T-cell (primary cell): ENCODE measurements around the gene EDIL3. TPM values are rescaled to one million over a fixed set of nuclear protein-coding genes. Genes with fewer than 3 reads are reported as not detected.

Source experiments
- ATAC-seq, 4 experiments: fragments of 200-7000 bp in 3 of 4; fragments of 150-1000 bp in 1 of 4; cut with Tn5 transposase; replicated peaks in 1 of 4; 1 replicate in 3 of 4; 2 replicates in 1 of 4; pipeline ENCODE4 v1.10.0; 2021; ENCODE audit warnings: moderate library complexity in 3 of 4, mild to moderate bottlenecking in 2 of 4, moderate number of reproducible peaks in 1 of 4
- CTCF ChIA-PET, 2 donors: fragments of 300-600 bp; sonication (Branson Sonifier 250); formaldehyde crosslinking; loops; one replicate each; lab custom pipeline; 2022; ENCODE audit warnings: antibody characterized with exemption in 2 of 2; lab: Charles Lee
- POLR2A ChIA-PET, 2 donors: fragments of 300-600 bp; sonication (Branson Sonifier 250); formaldehyde crosslinking; loops; one replicate each; lab custom pipeline; 2022; ENCODE audit warnings: antibody characterized with exemption in 2 of 2; lab: Charles Lee
- DNase-seq, 35 experiments: peaks; one replicate each; pipeline versions ENCODE4 v3.0.0 to v3.0.0-alpha.2; 2013 to 2023
- H3K27ac ChIP-seq: one replicate; pipeline ENCODE4 v1.5.1; 2013; ENCODE audit warnings: low read length
- H3K27me3 ChIP-seq, 2 experiments: replicated peaks in 1 of 2; 1 replicate in 1 of 2; 2 replicates in 1 of 2; pipeline versions ENCODE4 v1.6.1 to v1.7.0; 2013; ENCODE audit warnings: low read length in 1 of 2, mixed read lengths in 1 of 2; ENCODE audit not compliant: control insufficient read depth in 2 of 2, insufficient read depth in 2 of 2; ENCODE audit errors: extremely low read depth in 1 of 2
- H3K36me3 ChIP-seq, 2 donors: 1 replicate in 1 of 2; 2 replicates in 1 of 2; pipeline versions ENCODE4 v1.6.1 to v1.7.0; 2013; ENCODE audit warnings: low read length in 1 of 2; ENCODE audit not compliant: control insufficient read depth in 2 of 2, insufficient read depth in 1 of 2; ENCODE audit errors: extremely low read depth in 1 of 2
- H3K4me1 ChIP-seq, 2 experiments: 1 replicate in 1 of 2; 2 replicates in 1 of 2; pipeline versions ENCODE4 v1.6.1 to v1.7.0; 2013; ENCODE audit warnings: low read length in 2 of 2, mixed read lengths in 1 of 2; ENCODE audit not compliant: insufficient read depth in 2 of 2, control insufficient read depth in 1 of 2; ENCODE audit errors: extremely low read depth in 1 of 2
- H3K4me3 ChIP-seq, 2 donors: 1 replicate in 1 of 2; 2 replicates in 1 of 2; pipeline versions ENCODE4 v1.5.1 to v1.7.0; 2013; ENCODE audit warnings: mild to moderate bottlenecking in 2 of 2, low read length in 1 of 2, moderate library complexity in 1 of 2; ENCODE audit not compliant: control insufficient read depth in 1 of 2; ENCODE audit errors: extremely low read depth in 1 of 2
- H3K9me3 ChIP-seq: 2 replicates; pipeline ENCODE4 v1.7.0; 2013
- H3K27ac Mint-ChIP-seq, 2 donors: one replicate each; pipeline ENCODE4 v1.8.0; 2020 to 2021; ENCODE audit warnings: mild to moderate bottlenecking in 2 of 2, mixed read lengths in 2 of 2
- H3K27me3 Mint-ChIP-seq, 2 donors: one replicate each; pipeline ENCODE4 v1.8.0; 2021 to 2022; ENCODE audit warnings: mixed read lengths in 2 of 2
- H3K36me3 Mint-ChIP-seq: one replicate; pipeline ENCODE4 v1.8.0; 2021; ENCODE audit warnings: mixed read lengths
- H3K4me1 Mint-ChIP-seq, 3 donors: one replicate each; pipeline ENCODE4 v1.8.0; 2020 to 2022; ENCODE audit warnings: mixed read lengths in 3 of 3, mild to moderate bottlenecking in 1 of 3
- H3K4me3 Mint-ChIP-seq, 3 donors: one replicate each; pipeline ENCODE4 v1.8.0; 2020 to 2022; ENCODE audit warnings: mild to moderate bottlenecking in 3 of 3, mixed read lengths in 3 of 3, moderate library complexity in 3 of 3
- H3K9me3 Mint-ChIP-seq, 3 donors: one replicate each; pipeline ENCODE4 v1.8.0; 2020 to 2022; ENCODE audit warnings: mixed read lengths in 3 of 3
- WGBS: methylation state at CpG from one replicate; pipeline ENCODE4 v1.1.5; 2013; ENCODE audit warnings: missing lambda C conversion rate; ENCODE audit not compliant: insufficient coverage; 5-methylcytosine and 5-hydroxymethylcytosine counted together
- total RNA-seq, 35 experiments: library from RNA in 6 of 35; stranded (reverse) in 6 of 35; fragments of 120-200 nt in 1 of 35; gene quantifications; one replicate each; pipeline versions ENCODE4 v1.2.1 to v1.2.4 and lab custom pipeline; 2013 to 2026

EDIL3 gene
- total RNA-seq, 5 donors from 2014 or later (not counting 1 experiment from before 2014, with no cell fraction given) = 0.07 to 0.18 (median 0.16) TPM; not detected in 2

DNA sequence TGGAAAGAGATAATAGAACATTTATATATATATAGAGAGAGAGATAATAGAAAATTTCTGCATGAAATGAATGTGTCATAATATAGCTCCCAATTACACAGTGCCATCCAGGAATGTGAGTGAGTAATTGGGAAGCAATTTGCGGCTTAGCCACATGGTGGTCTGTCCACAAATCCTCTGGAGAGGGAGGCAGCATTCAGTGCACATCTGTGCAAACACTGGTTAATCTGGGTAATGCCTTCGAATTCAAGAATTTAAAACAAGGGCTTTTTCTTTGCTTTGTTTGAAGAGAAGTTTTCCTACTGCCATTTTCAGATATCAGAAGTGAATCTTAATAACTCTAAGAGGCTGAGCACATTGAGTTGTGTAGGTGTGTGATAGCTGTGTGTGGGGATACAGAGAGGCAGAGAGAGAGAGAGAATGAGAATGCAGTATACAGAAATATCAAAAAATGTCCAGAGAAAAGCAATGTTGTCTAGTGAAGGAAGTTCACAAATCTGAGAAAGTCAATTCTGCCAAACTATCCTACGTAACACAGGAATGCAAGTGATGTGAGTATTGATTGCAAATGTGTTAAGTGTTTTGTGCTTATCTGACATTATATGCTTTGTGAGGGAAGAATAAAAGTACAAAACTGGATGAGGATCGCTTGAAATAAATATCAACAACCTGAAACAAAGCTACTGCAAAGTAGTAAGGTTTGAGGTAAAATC is 134.6 kb downstream of the EDIL3 start:
- POLR2A ChIA-PET = no interaction called here
- H3K27ac Mint-ChIP-seq = no peak overlapping the region

DNA sequence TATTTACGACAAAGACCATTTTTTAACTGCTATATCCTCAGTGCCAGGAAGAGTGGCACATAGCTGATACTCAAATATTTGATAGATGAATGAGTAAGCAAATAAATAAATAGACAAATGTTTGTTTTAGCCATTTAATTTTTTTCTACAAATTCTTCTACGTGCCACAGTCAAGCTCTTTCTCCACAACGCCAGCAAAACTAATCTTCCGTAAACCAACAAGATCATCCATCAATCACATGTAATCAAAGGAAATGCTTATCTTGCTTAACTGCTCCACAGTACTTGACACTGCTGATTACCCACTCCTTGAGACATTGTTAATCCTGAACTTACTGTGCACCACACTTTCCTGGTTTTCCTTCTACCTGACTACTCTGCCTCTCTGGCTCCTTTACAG is 136.7 kb downstream of the EDIL3 start:
- CTCF ChIA-PET = no interaction called here
- Mint-ChIP-seq H3K27ac (no peak overlapping the region), H3K4me1 (no peaks in the 10 kb centered on the region)

More for the DNA sequence above, 134.6 kb downstream of the EDIL3 start:
- H3K4me3 Mint-ChIP-seq = no peak overlapping the region
- DNase-seq (no peak), ATAC-seq (no peak)
- H3K9me3 ChIP-seq = no peaks in the 10 kb centered on the region
- no peaks in the 10 kb centered on the region for H3K27me3 ChIP-seq
- 38% methylated on average over 2 of the region's 4 CpGs for WGBS
- H3K4me1 ChIP-seq = no peaks in the 10 kb centered on the region
- CTCF ChIA-PET = no interaction called here
- H3K4me3 ChIP-seq = no peak overlapping the region
- H3K36me3 ChIP-seq = no peaks in the 10 kb centered on the region
- H3K9me3 Mint-ChIP-seq = peaks cover 0 to 12% (median 0%) of the 10 kb centered on the region in 3 donors
- H3K36me3 Mint-ChIP-seq = no peaks in the 10 kb centered on the region
- H3K4me1 Mint-ChIP-seq = no peaks in the 10 kb centered on the region
- no peak overlapping the region for H3K27ac ChIP-seq
- H3K27me3 Mint-ChIP-seq = no peaks in the 10 kb centered on the region

DNA sequence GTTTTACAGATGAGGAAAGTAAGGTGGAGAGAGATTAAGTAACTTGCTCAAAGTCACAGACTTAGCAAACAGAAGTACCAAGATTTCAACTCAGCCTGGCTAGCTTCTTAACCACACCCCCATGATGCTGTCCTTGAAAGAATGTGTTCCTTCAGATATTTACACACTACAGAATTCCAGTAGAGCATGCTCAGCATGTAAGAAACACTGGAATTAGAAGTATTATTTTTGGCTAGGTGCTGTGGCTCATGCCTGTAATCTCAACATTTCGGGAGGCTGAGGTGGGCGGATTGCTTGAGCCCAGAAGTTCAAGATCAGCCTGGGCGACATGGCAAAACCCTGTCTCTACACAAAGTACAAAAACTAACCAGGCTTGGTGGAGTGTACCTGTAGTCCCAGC is 142.4 kb downstream of the EDIL3 start:
- H3K27me3 ChIP-seq = no peaks in the 10 kb centered on the region
- H3K4me1 Mint-ChIP-seq = no peaks in the 10 kb centered on the region
- peaks cover 0 to 5% (median 3%) of the 10 kb centered on the region in 3 donors for H3K9me3 Mint-ChIP-seq
- H3K4me3 Mint-ChIP-seq = no peak overlapping the region
- ChIA-PET CTCF (no interaction called here), POLR2A (no interaction called here)
- H3K36me3 Mint-ChIP-seq = no peaks in the 10 kb centered on the region
- H3K4me3 ChIP-seq = no peak overlapping the region
- H3K27me3 Mint-ChIP-seq = no peaks in the 10 kb centered on the region
- WGBS = no CpG with 5 or more reads among the region's 3 CpGs
- no peaks in the 10 kb centered on the region for H3K9me3 ChIP-seq
- H3K4me1 ChIP-seq = no peaks in the 10 kb centered on the region
- no peak for DNase-seq
- no peaks in the 10 kb centered on the region for H3K36me3 ChIP-seq
- H3K27ac ChIP-seq = no peak overlapping the region
- ATAC-seq = no peak
- H3K27ac Mint-ChIP-seq = no peak overlapping the region

More for the DNA sequence above, 136.7 kb downstream of the EDIL3 start:
- no peaks in the 10 kb centered on the region for H3K9me3 ChIP-seq
- WGBS = 90% methylated on average over 3 of the region's 4 CpGs
- POLR2A ChIA-PET = no interaction called here
- Mint-ChIP-seq H3K4me3 (no peak overlapping the region), H3K9me3 (peaks cover 0 to 13% (median 0%) of the 10 kb centered on the region in 3 donors), H3K36me3 (no peaks in the 10 kb centered on the region), H3K27me3 (no peaks in the 10 kb centered on the region)
- H3K4me1 ChIP-seq = no peaks in the 10 kb centered on the region
- no peaks in the 10 kb centered on the region for H3K36me3 ChIP-seq
- H3K4me3 ChIP-seq = no peak overlapping the region
- no peak for DNase-seq
- H3K27me3 ChIP-seq = no peaks in the 10 kb centered on the region
- ATAC-seq = no peak
- H3K27ac ChIP-seq = no peak overlapping the region

DNA sequence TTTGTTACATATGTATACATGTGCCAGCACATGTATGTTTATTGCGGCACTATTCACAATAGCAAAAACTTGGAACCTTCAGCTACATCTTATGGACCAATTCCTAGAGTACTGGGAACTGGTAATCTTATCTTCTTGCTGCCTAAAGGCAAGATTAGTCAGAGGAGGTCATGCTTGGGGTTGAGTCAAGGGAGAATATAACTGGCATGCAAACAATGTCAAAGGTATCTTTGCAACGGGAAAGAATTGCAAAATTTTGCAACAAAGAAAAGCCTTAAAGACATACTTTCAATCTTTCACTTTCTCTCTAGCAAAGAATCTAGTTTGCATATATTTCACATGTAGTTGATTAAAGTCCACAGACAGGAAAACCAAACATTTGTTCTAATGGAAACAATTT is 145.2 kb downstream of the EDIL3 start:
- Mint-ChIP-seq H3K4me1 (no peaks in the 10 kb centered on the region), H3K27ac (no peak overlapping the region), H3K27me3 (no peaks in the 10 kb centered on the region), H3K36me3 (no peaks in the 10 kb centered on the region), H3K9me3 (peaks cover 0 to 3% (median 0%) of the 10 kb centered on the region in 3 donors), H3K4me3 (no peak overlapping the region)
- POLR2A ChIA-PET = no interaction called here
- DNase-seq = no peak
- H3K4me1 ChIP-seq = no peaks in the 10 kb centered on the region
- H3K27ac ChIP-seq = no peak overlapping the region
- no peaks in the 10 kb centered on the region for H3K9me3 ChIP-seq
- no peak for ATAC-seq
- no peaks in the 10 kb centered on the region for H3K36me3 ChIP-seq
- H3K27me3 ChIP-seq = no peaks in the 10 kb centered on the region
- H3K4me3 ChIP-seq = no peak overlapping the region
- no CpG with 5 or more reads among the region's 2 CpGs for WGBS
- CTCF ChIA-PET = no interaction called here

DNA sequence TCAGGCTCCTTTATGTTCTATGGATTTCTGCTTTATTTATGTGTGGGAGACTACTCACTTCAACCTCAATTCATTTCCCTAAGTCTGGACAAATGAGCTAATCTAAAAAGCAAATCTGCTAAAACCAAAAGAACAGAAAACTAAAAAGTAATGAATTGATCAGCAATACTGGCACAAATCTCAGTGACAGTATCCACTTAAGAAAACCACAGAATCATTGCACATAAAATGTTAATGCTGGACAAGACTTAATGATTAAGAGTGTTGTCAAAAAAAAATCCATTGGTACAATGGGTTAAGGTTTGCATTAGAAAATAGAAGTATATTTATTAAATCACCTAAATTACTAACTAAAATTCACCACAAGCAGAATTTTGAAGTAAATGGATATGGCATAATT is 147.6 kb downstream of the EDIL3 start:
- ChIA-PET CTCF (no interaction called here), POLR2A (no interaction called here)
- Histone ChIP-seq H3K4me1 (no peaks in the 10 kb centered on the region), H3K9me3 (no peaks in the 10 kb centered on the region), H3K36me3 (no peaks in the 10 kb centered on the region), H3K4me3 (no peak overlapping the region), H3K27ac (no peak overlapping the region), H3K27me3 (no peaks in the 10 kb centered on the region)
- Mint-ChIP-seq H3K4me3 (no peak overlapping the region), H3K36me3 (no peaks in the 10 kb centered on the region), H3K9me3 (peaks cover 0 to 3% (median 0%) of the 10 kb centered on the region in 3 donors), H3K27ac (no peak overlapping the region), H3K27me3 (no peaks in the 10 kb centered on the region), H3K4me1 (no peaks in the 10 kb centered on the region)
- DNase-seq = no peak
- ATAC-seq = no peak

DNA sequence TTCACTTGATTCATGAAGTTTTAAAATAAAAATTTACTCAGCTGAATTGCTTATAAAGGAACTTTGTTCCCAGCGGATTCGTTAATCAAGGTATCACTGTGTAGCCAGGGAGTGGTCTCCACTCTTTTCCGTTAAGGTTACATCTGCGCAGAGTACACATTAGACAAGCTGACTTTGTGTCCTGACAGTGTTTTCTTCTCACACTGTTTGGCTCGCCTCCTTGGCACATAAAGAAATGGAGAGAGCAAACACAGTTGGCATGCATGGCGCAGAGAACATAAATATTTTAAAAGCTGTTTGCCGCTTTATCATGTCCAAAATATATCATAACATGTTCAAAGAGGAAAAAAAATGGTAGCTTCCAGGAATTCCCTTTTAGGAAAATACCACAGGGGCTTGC is 153.2 kb downstream of the EDIL3 start:
- no peaks in the 10 kb centered on the region for H3K9me3 Mint-ChIP-seq
- H3K9me3 ChIP-seq = no peaks in the 10 kb centered on the region
- no peak overlapping the region for H3K27ac ChIP-seq
- CTCF ChIA-PET = no interaction called here
- no peaks in the 10 kb centered on the region for H3K4me1 Mint-ChIP-seq
- no peak overlapping the region for H3K4me3 ChIP-seq
- WGBS = 83% methylated on average over 5 of the region's 7 CpGs
- no peaks in the 10 kb centered on the region for H3K36me3 Mint-ChIP-seq
- H3K4me3 Mint-ChIP-seq = no peak overlapping the region
- no peak overlapping the region for H3K27ac Mint-ChIP-seq
- H3K27me3 Mint-ChIP-seq = no peaks in the 10 kb centered on the region
- H3K36me3 ChIP-seq = no peaks in the 10 kb centered on the region
- ATAC-seq = no peak
- no peak for DNase-seq
- no peaks in the 10 kb centered on the region for H3K27me3 ChIP-seq
- POLR2A ChIA-PET = no interaction called here
- H3K4me1 ChIP-seq = no peaks in the 10 kb centered on the region
